GM19372 (cell line): Measurements from ENCODE around the gene LHFPL6.

Experiments
- ATAC-seq: cut with Tn5 transposase; IDR thresholded peaks from one replicate; pipeline ENCODE4 v1.9.1; 2021; ENCODE audit warnings: mild to moderate bottlenecking, low read depth, moderate library complexity; ENCODE audit not compliant: unreplicated experiment

The LHFPL6 gene

GRCh38 chr13:39557285-39557955 is 45.6 kb downstream of the LHFPL6 start:
- ATAC-seq = no peak

DNA sequence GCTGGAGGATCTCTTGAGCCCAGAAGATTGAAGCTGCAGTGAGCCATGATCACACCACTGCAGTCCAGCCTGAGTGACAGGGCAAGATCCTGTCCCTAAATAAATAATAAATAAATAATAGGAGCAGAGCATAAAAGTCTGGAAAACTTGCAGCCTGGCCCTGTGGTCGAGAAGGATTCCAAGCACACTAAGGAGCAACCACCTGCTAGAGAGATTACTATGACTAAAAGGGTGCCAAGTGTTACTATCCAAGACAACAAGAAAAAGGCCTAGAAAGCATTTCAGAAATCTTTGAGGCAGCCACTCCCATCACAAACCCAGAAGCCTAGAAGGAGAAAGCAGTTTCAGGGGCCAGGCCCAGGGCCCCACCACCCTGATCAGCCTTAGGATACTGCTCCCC is 46.1 kb downstream of the LHFPL6 start:
- no peak for ATAC-seq

GRCh38 chr13:39554371-39554770 is 48.6 kb downstream of the LHFPL6 start:
- no peak for ATAC-seq

GRCh38 chr13:39552246-39552645 is 50.7 kb downstream of the LHFPL6 start:
- ATAC-seq = no peak

DNA sequence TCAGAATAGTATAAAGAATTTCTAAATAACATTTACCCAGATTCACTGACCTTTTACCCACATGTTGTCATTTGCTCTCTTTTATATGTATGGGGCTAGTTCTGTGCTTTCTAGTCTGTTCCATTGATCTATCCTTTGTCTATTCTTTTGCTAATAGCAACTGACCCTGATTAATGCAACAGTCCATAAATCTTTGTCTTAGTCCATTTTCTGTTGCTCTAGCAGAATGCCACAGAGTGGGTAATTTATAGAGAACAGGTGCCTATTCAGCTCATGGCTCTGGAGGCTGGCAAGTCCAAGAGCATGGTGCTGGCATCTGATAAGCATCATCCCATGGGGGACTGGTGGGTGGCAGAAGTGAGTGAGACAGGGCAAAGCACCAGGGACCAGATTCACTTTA is 52.1 kb downstream of the LHFPL6 start:
- no peak for ATAC-seq

- no peak for ATAC-seq
Observed at GRCh38 chr13:39547108-39547507, 55.9 kb downstream of the LHFPL6 start.

GRCh38 chr13:39542361-39542760 is 60.6 kb downstream of the LHFPL6 start:
- ATAC-seq = no peak

GRCh38 chr13:39540929-39541605 is 61.9 kb downstream of the LHFPL6 start:
- ATAC-seq = no peak

DNA sequence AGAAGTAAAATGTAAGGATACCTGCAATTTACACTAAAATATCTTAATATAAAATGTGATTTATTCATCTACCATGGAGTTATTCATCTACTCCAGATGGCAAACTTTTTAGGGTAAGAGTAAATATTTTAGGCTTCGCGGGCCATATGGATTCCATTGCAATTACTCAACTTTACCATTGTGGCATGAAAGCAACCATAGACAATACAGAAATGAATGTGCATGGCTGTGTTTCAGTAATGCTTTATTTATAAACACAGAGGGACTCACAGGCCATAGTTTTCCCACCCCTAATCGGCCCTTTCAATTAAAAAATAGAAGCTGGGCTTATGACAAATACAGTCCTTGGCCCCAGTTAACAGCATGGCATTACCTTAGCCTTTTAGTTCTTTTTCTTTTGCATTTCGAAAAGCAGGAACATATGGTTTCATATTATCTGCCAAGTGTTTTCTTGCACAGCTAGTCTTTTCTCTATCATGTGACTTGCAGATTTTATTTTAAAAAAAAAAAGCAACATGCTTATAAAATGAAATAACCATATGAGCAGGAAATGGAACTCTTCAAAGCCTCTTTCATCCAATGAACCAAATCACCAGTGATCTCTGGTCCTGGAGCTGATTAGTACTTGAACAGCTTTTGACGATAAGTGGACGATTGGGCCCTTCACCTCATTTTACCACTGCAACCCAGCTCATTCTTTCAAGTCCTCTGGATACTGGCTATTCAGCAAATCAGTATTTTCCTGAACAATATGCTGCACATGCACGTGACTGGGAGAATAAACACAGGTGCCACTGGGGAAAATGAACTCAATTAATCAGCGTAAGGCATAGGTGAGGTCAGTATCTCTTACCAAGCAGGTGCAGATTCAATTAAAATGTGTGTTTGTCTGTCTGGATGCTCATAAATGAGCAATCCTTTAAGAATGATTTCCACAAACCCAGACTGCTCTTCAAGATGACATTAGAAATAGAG is 63.9 kb downstream of the LHFPL6 start:
- ATAC-seq = no peak

- no peak for ATAC-seq
Observed at GRCh38 chr13:39536906-39537305, 66.1 kb downstream of the LHFPL6 start.

DNA sequence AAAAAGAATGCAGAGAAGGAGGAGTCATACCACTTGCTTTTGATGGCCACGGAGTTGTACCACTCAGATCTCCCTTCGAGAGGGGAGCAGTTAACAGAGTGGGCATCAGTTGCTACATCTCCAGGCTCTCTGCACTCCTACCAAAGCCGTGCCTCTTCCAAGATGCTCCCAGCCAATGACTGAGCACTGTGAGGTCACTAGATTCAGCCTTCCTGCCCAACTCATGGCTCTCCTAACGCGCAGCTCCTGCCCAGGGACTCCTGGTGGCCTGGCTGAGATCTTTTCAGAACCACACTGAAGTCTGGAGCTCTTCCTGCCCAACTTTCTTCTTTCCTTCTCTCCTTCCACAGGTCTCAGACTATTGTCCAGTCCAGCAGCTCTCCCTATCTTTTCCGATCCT is 66.7 kb downstream of the LHFPL6 start:
- ATAC-seq = no peak

DNA sequence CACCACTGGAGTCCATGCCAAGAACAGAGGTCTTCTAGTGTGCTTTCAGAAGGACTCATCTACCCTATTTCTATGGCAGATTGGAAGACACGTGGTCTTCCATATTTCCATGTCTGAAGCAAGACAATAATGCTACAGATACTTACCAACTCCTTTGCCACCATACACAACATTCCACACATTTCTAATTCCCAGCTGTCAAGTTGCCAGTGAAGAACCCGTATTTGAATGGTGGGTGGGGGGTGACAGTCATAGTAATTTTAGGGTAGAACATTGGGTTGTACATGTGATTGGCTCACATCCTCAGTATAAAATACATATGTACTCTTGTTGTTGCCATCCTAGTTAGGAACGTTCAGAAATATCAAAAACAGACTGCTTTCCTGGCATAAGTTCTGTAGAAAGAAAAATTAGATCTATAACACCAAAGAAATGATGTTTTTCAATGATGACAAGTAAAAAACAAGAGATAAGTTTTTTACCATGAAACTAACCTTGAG is 69.3 kb downstream of the LHFPL6 start:
- no peak for ATAC-seq

- ATAC-seq = no peak
Observed at GRCh38 chr13:39531646-39532045, 71.3 kb downstream of the LHFPL6 start.

GRCh38 chr13:39530916-39531315 is 72.1 kb downstream of the LHFPL6 start:
- ATAC-seq = no peak

DNA sequence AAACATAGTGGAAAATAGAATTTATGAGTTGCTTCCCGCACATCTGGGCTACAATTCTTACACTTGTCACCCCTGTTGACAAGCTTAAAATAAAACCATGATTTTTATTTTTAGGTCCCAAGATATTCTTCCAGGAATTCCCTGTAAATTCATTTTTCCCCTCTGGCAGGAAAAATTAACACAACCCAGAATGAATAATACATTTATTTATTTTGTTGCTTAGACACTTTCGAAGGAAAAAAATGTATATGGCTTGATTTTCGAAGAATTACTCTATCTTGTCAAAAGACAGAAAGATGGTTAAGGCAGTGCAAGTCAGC is 74.4 kb downstream of the LHFPL6 start:
- no peak for ATAC-seq

GRCh38 chr13:39527961-39528660 is 74.9 kb downstream of the LHFPL6 start:
- ATAC-seq = no peak

DNA sequence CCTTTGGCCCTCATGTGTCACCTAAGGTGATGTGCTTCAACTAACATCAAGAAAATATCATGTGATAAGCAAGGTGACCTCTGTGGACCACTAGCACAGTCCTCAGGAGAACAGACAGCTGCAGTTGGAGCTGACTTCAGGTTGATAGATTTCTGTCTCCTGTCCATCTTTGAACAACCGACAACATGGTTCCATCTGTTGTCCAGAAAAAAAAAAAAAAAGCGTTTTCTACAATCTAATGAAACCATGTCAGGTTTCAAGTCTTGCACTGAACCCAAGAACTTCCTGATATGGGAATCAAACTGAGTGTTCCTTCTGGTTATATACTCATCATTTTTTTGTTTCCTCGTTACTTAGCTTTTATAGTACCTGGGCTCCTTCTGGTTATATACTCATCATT is 75.7 kb downstream of the LHFPL6 start:
- ATAC-seq = no peak

GRCh38 chr13:39526499-39526898 is 76.5 kb downstream of the LHFPL6 start:
- no peak for ATAC-seq

DNA sequence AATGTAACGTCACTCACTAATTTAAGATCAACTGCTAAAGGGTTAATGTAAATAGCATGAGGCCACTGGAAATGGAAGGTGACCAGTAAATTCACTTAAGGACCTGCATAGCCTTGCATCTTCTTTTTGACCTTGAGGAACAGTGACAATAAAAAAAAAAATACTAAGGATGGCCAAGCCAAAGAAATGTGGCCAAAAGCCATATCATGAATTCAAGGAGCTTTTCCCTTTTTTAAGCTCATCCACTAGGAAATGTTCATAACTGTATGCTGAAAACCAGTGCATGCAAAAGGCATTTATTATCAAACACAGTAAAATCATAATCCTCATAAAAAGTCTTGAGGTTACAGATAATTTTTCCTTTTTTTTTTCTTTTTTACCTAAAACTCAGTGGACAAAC is 77.5 kb downstream of the LHFPL6 start:
- ATAC-seq = no peak

GRCh38 chr13:39524795-39525194 is 78.2 kb downstream of the LHFPL6 start:
- ATAC-seq = no peak

- no peak for ATAC-seq
Observed at GRCh38 chr13:39522329-39522728, 80.7 kb downstream of the LHFPL6 start.
